Panc1 (cell line): ENCODE measurements around the gene PARD3. TPM values are rescaled to one million over a fixed set of nuclear protein-coding genes. Genes with fewer than 3 reads are reported as not detected.

ENCODE experiments used
- ATAC-seq: fragments of 200-7000 bp; cut with Tn5 transposase; 2 replicates; pipeline ENCODE4 v1.9.1; 2020; ENCODE audit warnings: mild to moderate bottlenecking, moderate library complexity
- BruUV-seq: library from RNA; stranded (reverse); fragments of 400-500 nt; replicated peaks from 2 replicates; lab custom pipeline; 2021; lab: Mats Ljungman, UMichigan
- CTCF ChIA-PET: fragments of 300-600 bp; sonication (Branson Sonifier 250); formaldehyde crosslinking; loops from one replicate; lab custom pipeline; 2022; ENCODE audit warnings: antibody characterized with exemption; lab: Charles Lee
- POLR2A ChIA-PET: fragments of 300-600 bp; sonication (Branson Sonifier 250); formaldehyde crosslinking; loops from one replicate; lab custom pipeline; 2022; ENCODE audit warnings: antibody characterized with exemption; lab: Charles Lee
- DNase-seq: peaks from one replicate; pipeline ENCODE4 v3.0.0-alpha.2; 2010; ENCODE audit warnings: low read depth, low spot score
- H3K27ac ChIP-seq: 2 replicates; pipeline ENCODE4 v1.5.1; 2011; ENCODE audit warnings: mild to moderate bottlenecking, low read length, inconsistent platforms
- H3K27me3 ChIP-seq: fragments of 200-500 bp; sonication (Bioruptor generic); 2 replicates; pipeline ENCODE4 v1.6.0; 2014; ENCODE audit warnings: low read length, inconsistent platforms; ENCODE audit not compliant: control insufficient read depth, insufficient read depth
- H3K36me3 ChIP-seq: fragments of 200-500 bp; sonication (Bioruptor generic); 2 replicates; pipeline ENCODE4 v1.5.1; 2014; ENCODE audit warnings: inconsistent platforms, mild to moderate bottlenecking, low read length, moderate library complexity; ENCODE audit not compliant: control insufficient read depth, insufficient read depth
- H3K4me1 ChIP-seq: 2 replicates; pipeline ENCODE4 v1.5.1; 2011; ENCODE audit warnings: inconsistent platforms, mild to moderate bottlenecking, low read length, moderate library complexity; ENCODE audit not compliant: control insufficient read depth, insufficient read depth
- H3K4me3 ChIP-seq, 2 experiments: 2 replicates each; pipeline ENCODE4 v1.5.1; 2011 to 2012; ENCODE audit warnings: low read depth in 2 of 2, low read length in 2 of 2, mild to moderate bottlenecking in 2 of 2, inconsistent platforms in 1 of 2, moderate library complexity in 1 of 2
- H3K9me3 ChIP-seq: fragments of 200-500 bp; sonication (Bioruptor generic); 2 replicates; pipeline ENCODE4 v1.5.1; 2014; ENCODE audit warnings: low read depth, mild to moderate bottlenecking, inconsistent platforms, low read length, moderate library complexity; ENCODE audit not compliant: control insufficient read depth, insufficient read depth
- POLR2AphosphoS5 ChIP-seq: IDR thresholded peaks from 2 replicates; pipeline ENCODE4 v1.6.1; 2012; ENCODE audit warnings: mild to moderate bottlenecking, low read depth, low read length, moderate library complexity
- SIN3A ChIP-seq: IDR thresholded peaks from 2 replicates; pipeline ENCODE4 v1.6.1; 2012; ENCODE audit warnings: low read depth, mild to moderate bottlenecking, low read length, moderate library complexity, borderline replicate concordance; ENCODE audit not compliant: insufficient read depth
- TCF7L2 ChIP-seq: IDR thresholded peaks from 2 replicates; pipeline ENCODE4 v1.6.1; 2011; ENCODE audit warnings: mild to moderate bottlenecking, low read depth, low read length, inconsistent platforms
- in situ Hi-C: cut with HindIII; loops from 2 replicates; pipeline ENCODE4 v1.10.0; 2016; ENCODE audit warnings: low sequenced_read_pairs, low pct_unique_long_range_greater_than_20kb
- intact Hi-C: fragments of 100-400 bp; cut with micrococcal nuclease; formaldehyde crosslinking; loops from one replicate; pipeline ENCODE4 v1.10.0; 2022; ENCODE audit not compliant: unreplicated experiment
- total RNA-seq: library from RNA; stranded (reverse); gene quantifications from one replicate; pipeline ENCODE4 v1.2.1, GENCODE V29; 2021; ENCODE audit not compliant: unreplicated experiment
- TF ChIP-seq, protein P1 (sequence below), 2 experiments: IDR thresholded peaks; 2 replicates each; pipeline ENCODE4 v1.6.1; 2011 to 2012; ENCODE audit warnings: low read depth in 2 of 2, control low read depth in 1 of 2, low read length in 1 of 2, mild to moderate bottlenecking in 1 of 2, moderate library complexity in 1 of 2; ENCODE audit not compliant: insufficient read depth in 1 of 2
- TF ChIP-seq, protein P2 (sequence below): fragments of 450-650 bp; IDR thresholded peaks from 2 replicates; pipeline ENCODE4 v1.5.1; 2017; ENCODE audit warnings: mild to moderate bottlenecking

The PARD3 gene
- total RNA-seq, 1 experiment from 2014 or later = 29.8 TPM

DNA sequence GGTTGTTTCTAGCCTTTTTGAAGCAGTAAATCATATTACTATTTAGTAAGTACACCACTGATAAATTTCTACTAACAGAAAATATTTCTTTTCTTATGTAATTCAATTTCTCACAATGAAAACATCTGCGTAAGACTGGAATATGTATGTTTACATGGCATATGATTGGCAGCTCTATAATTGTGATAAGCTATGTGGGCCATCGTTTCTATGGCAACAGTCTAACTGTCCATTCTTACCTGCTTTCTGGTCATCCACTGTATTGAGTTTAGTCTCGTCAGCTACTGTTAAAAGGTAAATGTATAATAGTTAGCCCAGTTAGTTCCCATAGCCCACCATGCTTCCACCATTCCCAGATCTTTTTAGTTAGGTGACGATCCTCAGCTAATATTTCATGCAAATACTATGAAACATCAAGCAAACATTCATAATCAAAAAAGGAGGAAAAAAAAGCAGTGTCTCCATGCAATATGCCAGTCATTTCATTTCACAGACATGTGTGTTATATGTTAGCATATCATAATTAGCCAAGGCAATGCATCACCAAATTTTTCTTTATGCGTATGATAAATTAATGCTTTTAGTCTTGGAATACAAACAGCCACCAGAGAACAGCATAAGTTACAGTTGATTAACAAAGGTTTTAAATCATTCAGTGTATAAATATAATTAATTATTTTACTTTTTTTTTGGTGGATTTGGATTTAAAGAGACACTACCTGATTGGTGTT lies 479.0 kb downstream of the PARD3 start:
- ChIA-PET CTCF (no interaction called here), POLR2A (no interaction called here)
- no peak for DNase-seq
- ATAC-seq = no peak
- intact Hi-C loops (no loop called here), in situ Hi-C loops (no loop called here)
- Histone ChIP-seq H3K4me3 (no peak overlapping the region), H3K27ac (no peak overlapping the region), H3K27me3 (no peaks in the 10 kb centered on the region), H3K4me1 (no peaks in the 10 kb centered on the region), H3K9me3 (no peaks in the 10 kb centered on the region), H3K36me3 (no peaks in the 10 kb centered on the region; the same call in 1 of the 2 replicates)
- TF ChIP-seq, protein P1, sequence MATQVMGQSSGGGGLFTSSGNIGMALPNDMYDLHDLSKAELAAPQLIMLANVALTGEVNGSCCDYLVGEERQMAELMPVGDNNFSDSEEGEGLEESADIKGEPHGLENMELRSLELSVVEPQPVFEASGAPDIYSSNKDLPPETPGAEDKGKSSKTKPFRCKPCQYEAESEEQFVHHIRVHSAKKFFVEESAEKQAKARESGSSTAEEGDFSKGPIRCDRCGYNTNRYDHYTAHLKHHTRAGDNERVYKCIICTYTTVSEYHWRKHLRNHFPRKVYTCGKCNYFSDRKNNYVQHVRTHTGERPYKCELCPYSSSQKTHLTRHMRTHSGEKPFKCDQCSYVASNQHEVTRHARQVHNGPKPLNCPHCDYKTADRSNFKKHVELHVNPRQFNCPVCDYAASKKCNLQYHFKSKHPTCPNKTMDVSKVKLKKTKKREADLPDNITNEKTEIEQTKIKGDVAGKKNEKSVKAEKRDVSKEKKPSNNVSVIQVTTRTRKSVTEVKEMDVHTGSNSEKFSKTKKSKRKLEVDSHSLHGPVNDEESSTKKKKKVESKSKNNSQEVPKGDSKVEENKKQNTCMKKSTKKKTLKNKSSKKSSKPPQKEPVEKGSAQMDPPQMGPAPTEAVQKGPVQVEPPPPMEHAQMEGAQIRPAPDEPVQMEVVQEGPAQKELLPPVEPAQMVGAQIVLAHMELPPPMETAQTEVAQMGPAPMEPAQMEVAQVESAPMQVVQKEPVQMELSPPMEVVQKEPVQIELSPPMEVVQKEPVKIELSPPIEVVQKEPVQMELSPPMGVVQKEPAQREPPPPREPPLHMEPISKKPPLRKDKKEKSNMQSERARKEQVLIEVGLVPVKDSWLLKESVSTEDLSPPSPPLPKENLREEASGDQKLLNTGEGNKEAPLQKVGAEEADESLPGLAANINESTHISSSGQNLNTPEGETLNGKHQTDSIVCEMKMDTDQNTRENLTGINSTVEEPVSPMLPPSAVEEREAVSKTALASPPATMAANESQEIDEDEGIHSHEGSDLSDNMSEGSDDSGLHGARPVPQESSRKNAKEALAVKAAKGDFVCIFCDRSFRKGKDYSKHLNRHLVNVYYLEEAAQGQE (IDR thresholded peaks at IDR 0.05; ENCODE audit: insufficient read depth in 1 of 2, low read depth in 2 of 2, low read length in 1 of 2) = no peak
- TF ChIP-seq, protein P2, sequence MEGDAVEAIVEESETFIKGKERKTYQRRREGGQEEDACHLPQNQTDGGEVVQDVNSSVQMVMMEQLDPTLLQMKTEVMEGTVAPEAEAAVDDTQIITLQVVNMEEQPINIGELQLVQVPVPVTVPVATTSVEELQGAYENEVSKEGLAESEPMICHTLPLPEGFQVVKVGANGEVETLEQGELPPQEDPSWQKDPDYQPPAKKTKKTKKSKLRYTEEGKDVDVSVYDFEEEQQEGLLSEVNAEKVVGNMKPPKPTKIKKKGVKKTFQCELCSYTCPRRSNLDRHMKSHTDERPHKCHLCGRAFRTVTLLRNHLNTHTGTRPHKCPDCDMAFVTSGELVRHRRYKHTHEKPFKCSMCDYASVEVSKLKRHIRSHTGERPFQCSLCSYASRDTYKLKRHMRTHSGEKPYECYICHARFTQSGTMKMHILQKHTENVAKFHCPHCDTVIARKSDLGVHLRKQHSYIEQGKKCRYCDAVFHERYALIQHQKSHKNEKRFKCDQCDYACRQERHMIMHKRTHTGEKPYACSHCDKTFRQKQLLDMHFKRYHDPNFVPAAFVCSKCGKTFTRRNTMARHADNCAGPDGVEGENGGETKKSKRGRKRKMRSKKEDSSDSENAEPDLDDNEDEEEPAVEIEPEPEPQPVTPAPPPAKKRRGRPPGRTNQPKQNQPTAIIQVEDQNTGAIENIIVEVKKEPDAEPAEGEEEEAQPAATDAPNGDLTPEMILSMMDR = no peak
- TF ChIP-seq SIN3A = no peak
- no peak for TF ChIP-seq TCF7L2
- TF ChIP-seq POLR2AphosphoS5 = no peak
- BruUV-seq = no TSS peak

GRCh38 chr10:34334908-34335307 lies 480.2 kb downstream of the PARD3 start:
- H3K27ac ChIP-seq = no peak overlapping the region
- H3K36me3 ChIP-seq = no peaks in the 10 kb centered on the region; the same call in 1 of the 2 replicates
- no peak overlapping the region for H3K4me3 ChIP-seq
- ATAC-seq = no peak
- no peaks in the 10 kb centered on the region for H3K4me1 ChIP-seq
- in situ Hi-C loops (no loop called here), intact Hi-C loops (no loop called here)
- H3K27me3 ChIP-seq = no peaks in the 10 kb centered on the region
- TF ChIP-seq POLR2AphosphoS5 (no peak), TCF7L2 (no peak), SIN3A (no peak)
- TF ChIP-seq, protein P1 (IDR thresholded peaks at IDR 0.05; ENCODE audit: insufficient read depth in 1 of 2, low read depth in 2 of 2, low read length in 1 of 2) = no peak
- TF ChIP-seq, protein P2 = no peak
- ChIA-PET CTCF (no interaction called here), POLR2A (no interaction called here)
- no peaks in the 10 kb centered on the region for H3K9me3 ChIP-seq
- BruUV-seq = no TSS peak
- no peak for DNase-seq
